Left renal pelvis (tissue), 4 donors: ENCODE results near the gene KNCN. TPM values are rescaled to one million over a fixed set of nuclear protein-coding genes. Genes with fewer than 3 reads are reported as not detected.

Experiments
- DNase-seq, 4 donors: peaks; one replicate each; pipeline ENCODE4 v3.0.0-alpha.2; 2013; ENCODE audit warnings: low read depth in 4 of 4, low spot score in 3 of 4
- polyA plus RNA-seq, 4 donors: library from polyadenylated mRNA; unstranded; fragments of 120-200 nt; gene quantifications; one replicate each; pipeline ENCODE4 v1.2.1, GENCODE V29; 2013; ENCODE audit not compliant: insufficient read length in 4 of 4

KNCN gene
- polyA plus RNA-seq, 4 donors: not detected

- no peak for DNase-seq
These were observed 24.7 kb downstream of the KNCN start for GRCh38 chr1:46526691-46527291.

- no peak for DNase-seq
These were observed 25.3 kb downstream of the KNCN start for GRCh38 chr1:46526013-46526690.

- DNase-seq: no peak
These were observed 26.0 kb downstream of the KNCN start for GRCh38 chr1:46525253-46525983.

- DNase-seq: no peak
These were observed 26.6 kb downstream of the KNCN start for GRCh38 chr1:46524843-46525242.

GRCh38 chr1:46523496-46524353, 27.7 kb downstream of the KNCN start:
- DNase-seq: no peak

GRCh38 chr1:46522969-46523320, 28.5 kb downstream of the KNCN start:
- DNase-seq: no peak

GRCh38 chr1:46522184-46522968, 29.1 kb downstream of the KNCN start:
- no peak for DNase-seq

GRCh38 chr1:46521414-46521813, 30.0 kb downstream of the KNCN start:
- no peak for DNase-seq

GRCh38 chr1:46520063-46520911, 31.2 kb downstream of the KNCN start:
- peak in 1 of 4 donors; percentile 33 for DNase-seq

- no peak for DNase-seq
These were observed 32.2 kb downstream of the KNCN start for GRCh38 chr1:46519209-46519608.

GRCh38 chr1:46517932-46518498, 33.4 kb downstream of the KNCN start:
- DNase-seq: no peak

GRCh38 chr1:46517010-46517600, 34.3 kb downstream of the KNCN start:
- no peak for DNase-seq

GRCh38 chr1:46516200-46516950, 35.1 kb downstream of the KNCN start:
- DNase-seq: no peak

GRCh38 chr1:46515576-46515975, 35.9 kb downstream of the KNCN start:
- DNase-seq: no peak

- DNase-seq: no peak
These were observed 37.9 kb downstream of the KNCN start for GRCh38 chr1:46513536-46513935.

- no peak for DNase-seq
These were observed 38.7 kb downstream of the KNCN start for GRCh38 chr1:46512792-46513190.

- no peak for DNase-seq
These were observed 39.2 kb downstream of the KNCN start for GRCh38 chr1:46512135-46512791.
